H1 (cell line): ENCODE data around the gene MACROD2. TPM values are rescaled to one million over a fixed set of nuclear protein-coding genes. Genes with fewer than 3 reads are reported as not detected.

ENCODE experiments used
- CTCF ChIA-PET: fragments of 300-600 bp; sonication (Branson Sonifier 250); formaldehyde crosslinking; loops from one replicate; lab custom pipeline; 2021; ENCODE audit not compliant: partially characterized antibody; lab: Charles Lee
- POLR2A ChIA-PET: fragments of 300-600 bp; sonication (Branson Sonifier 250); formaldehyde crosslinking; loops from one replicate; lab custom pipeline; 2021; ENCODE audit warnings: inconsistent platforms; ENCODE audit not compliant: partially characterized antibody; lab: Charles Lee
- DNase-seq, 2 experiments: peaks; one replicate each; pipeline versions ENCODE4 v3.0.0 to v3.0.0-alpha.2; 2010 to 2022; ENCODE audit warnings: low spot score in 2 of 2, low read depth in 1 of 2, mixed read lengths in 1 of 2
- FAIRE-seq: peaks from 2 replicates; lab custom pipeline; 2011; peaks lifted over from hg19 to GRCh38; lab: Jason Lieb, UNC
- H2AFZ ChIP-seq: 2 replicates; pipeline ENCODE4 v1.8.1; 2012; ENCODE audit warnings: low read length, inconsistent platforms
- H2AK5ac ChIP-seq: 2 replicates; pipeline ENCODE4 v1.6.1; 2013; ENCODE audit warnings: low read depth, low read length
- H2BK120ac ChIP-seq: replicated peaks from 2 replicates; pipeline ENCODE3; 2013; ENCODE audit warnings: low read depth, low read length, inconsistent platforms
- H2BK12ac ChIP-seq: 2 replicates; pipeline ENCODE4 v1.6.1; 2013; ENCODE audit warnings: low read depth, low read length
- H2BK15ac ChIP-seq: 2 replicates; pipeline ENCODE4 v1.6.1; 2013; ENCODE audit warnings: low read length
- H2BK20ac ChIP-seq: 2 replicates; pipeline ENCODE4 v1.6.1; 2013; ENCODE audit warnings: low read length
- H2BK5ac ChIP-seq: 2 replicates; pipeline ENCODE4 v1.6.1; 2013; ENCODE audit warnings: low read depth, low read length
- H3K14ac ChIP-seq: 2 replicates; pipeline ENCODE4 v1.6.1; 2013; ENCODE audit warnings: inconsistent platforms; ENCODE audit not compliant: insufficient read length
- H3K18ac ChIP-seq: 2 replicates; pipeline ENCODE4 v1.6.1; 2013; ENCODE audit warnings: low read length; ENCODE audit errors: extremely low read depth
- H3K23ac ChIP-seq: 2 replicates; pipeline ENCODE4 v1.6.1; 2013; ENCODE audit warnings: inconsistent platforms; ENCODE audit not compliant: insufficient read length
- H3K23me2 ChIP-seq: 2 replicates; pipeline ENCODE4 v1.6.1; 2013; ENCODE audit warnings: low read depth, low read length
- H3K27ac ChIP-seq: 2 replicates; pipeline ENCODE4 v1.6.1; 2011; ENCODE audit warnings: low read depth, low read length, inconsistent platforms
- H3K27me3 ChIP-seq, 4 experiments: replicated peaks in 1 of 4; 1 replicate in 1 of 4; 2 replicates in 3 of 4; pipeline versions ENCODE4 v1.6.1 to v1.8.1; 2011 to 2013; ENCODE audit warnings: low read length in 3 of 4, mild to moderate bottlenecking in 3 of 4, inconsistent platforms in 2 of 4, mixed read lengths in 2 of 4, moderate library complexity in 1 of 4; ENCODE audit not compliant: control insufficient read depth in 3 of 4, insufficient read depth in 3 of 4; ENCODE audit errors: extremely low read depth in 1 of 4
- H3K36me3 ChIP-seq, 4 experiments: 2 replicates each; pipeline versions ENCODE4 v1.6.1 to v1.8.1; 2011 to 2013; ENCODE audit warnings: mild to moderate bottlenecking in 4 of 4, low read length in 3 of 4, moderate library complexity in 2 of 4, control low read depth in 1 of 4, inconsistent platforms in 1 of 4; ENCODE audit not compliant: insufficient read depth in 4 of 4, control insufficient read depth in 2 of 4
- H3K4ac ChIP-seq: replicated peaks from 2 replicates; pipeline ENCODE3; 2013; ENCODE audit warnings: low read length, low read depth, mixed read lengths, inconsistent platforms; ENCODE audit not compliant: insufficient read length
- H3K4me1 ChIP-seq, 4 experiments: replicated peaks in 1 of 4; 1 replicate in 1 of 4; 2 replicates in 3 of 4; pipeline versions ENCODE4 v1.6.1 to v1.8.1; 2011 to 2013; ENCODE audit warnings: low read length in 3 of 4, inconsistent platforms in 2 of 4, mixed read lengths in 1 of 4; ENCODE audit not compliant: insufficient read depth in 4 of 4, control insufficient read depth in 3 of 4
- H3K4me2 ChIP-seq, 2 experiments: 2 replicates each; pipeline versions ENCODE4 v1.6.1 to v1.8.1; 2011 to 2013; ENCODE audit warnings: low read depth in 2 of 2, low read length in 2 of 2, control low read depth in 1 of 2, inconsistent platforms in 1 of 2, mild to moderate bottlenecking in 1 of 2; ENCODE audit not compliant: insufficient read depth in 1 of 2
- H3K4me3 ChIP-seq, 4 experiments: fragments of 200-600, 300-600 bp in 1 of 4; sonication (generic), shearing (Covaris generic), sonication (Bioruptor Twin) in 1 of 4; 2 replicates each; pipeline versions ENCODE4 v1.5.1 to v1.8.1; 2011 to 2016; ENCODE audit warnings: low read length in 4 of 4, low read depth in 3 of 4, control low read depth in 2 of 4, inconsistent platforms in 2 of 4, mild to moderate bottlenecking in 2 of 4, mixed read lengths in 1 of 4, moderate library complexity in 1 of 4; ENCODE audit not compliant: insufficient read depth in 2 of 4; ENCODE audit errors: extremely low read depth in 1 of 4
- H3K56ac ChIP-seq: replicated peaks from 2 replicates; pipeline ENCODE3; 2013; ENCODE audit warnings: low read depth, mild to moderate bottlenecking, mixed read lengths, low read length, inconsistent platforms; ENCODE audit not compliant: insufficient read length
- H3K79me1 ChIP-seq: 2 replicates; pipeline ENCODE4 v1.6.1; 2013; ENCODE audit warnings: low read depth, low read length, control low read depth
- H3K79me2 ChIP-seq, 2 experiments: 2 replicates each; pipeline versions ENCODE4 v1.6.1 to v1.8.1; 2012 to 2013; ENCODE audit warnings: low read length in 2 of 2, mild to moderate bottlenecking in 2 of 2, inconsistent platforms in 1 of 2; ENCODE audit not compliant: insufficient read depth in 2 of 2, control insufficient read depth in 1 of 2
- H3K9ac ChIP-seq, 4 experiments: replicated peaks in 1 of 4; 1 replicate in 1 of 4; 2 replicates in 3 of 4; pipeline versions ENCODE4 v1.6.1 to v1.8.1; 2011 to 2013; ENCODE audit warnings: low read depth in 3 of 4, low read length in 3 of 4, control low read depth in 2 of 4, mild to moderate bottlenecking in 2 of 4, moderate library complexity in 2 of 4, inconsistent platforms in 1 of 4; ENCODE audit errors: extremely low read depth in 1 of 4
- H3K9me3 ChIP-seq, 2 experiments: 2 replicates each; pipeline versions ENCODE4 v1.6.1 to v1.8.1; 2012 to 2013; ENCODE audit warnings: mild to moderate bottlenecking in 2 of 2, moderate library complexity in 2 of 2, control low read depth in 1 of 2, inconsistent platforms in 1 of 2, low read depth in 1 of 2, low read length in 1 of 2, mixed read lengths in 1 of 2; ENCODE audit not compliant: insufficient read depth in 2 of 2
- H4K20me1 ChIP-seq, 2 experiments: replicated peaks in 1 of 2; 2 replicates each; pipeline versions ENCODE3 to v1.8.1; 2011 to 2013; ENCODE audit warnings: inconsistent platforms in 2 of 2, low read length in 2 of 2, mild to moderate bottlenecking in 1 of 2; ENCODE audit not compliant: insufficient read depth in 2 of 2, control insufficient read depth in 1 of 2
- H4K5ac ChIP-seq: 2 replicates; pipeline ENCODE4 v1.6.1; 2013; ENCODE audit warnings: low read length, low read depth, mixed read lengths, inconsistent platforms; ENCODE audit not compliant: insufficient read length
- H4K8ac ChIP-seq: 2 replicates; pipeline ENCODE4 v1.8.0; 2013; ENCODE audit warnings: mild to moderate bottlenecking, moderate library complexity, low read length, inconsistent platforms; ENCODE audit not compliant: insufficient read depth; ENCODE audit errors: extremely low read depth
- H4K91ac ChIP-seq: replicated peaks from 2 replicates; pipeline ENCODE3; 2013; ENCODE audit warnings: low read length, mixed read lengths, inconsistent platforms; ENCODE audit not compliant: insufficient read length
- SIN3A ChIP-seq, 2 experiments: IDR thresholded peaks in 1 of 2; conservative IDR thresholded peaks in 1 of 2; 2 replicates each; pipeline ENCODE4 v1.6.1; 2011 to 2012; ENCODE audit warnings: low read length in 2 of 2, improper control_type of control experiment in 1 of 2, low read depth in 1 of 2, mild to moderate bottlenecking in 1 of 2
- WGBS, 2 experiments: shearing (Covaris generic) in 1 of 2; methylation state at CpG; one replicate each; pipeline versions ENCODE4 v1.1.6 to v1.1.7; 2013 to 2015; ENCODE audit warnings: low lambda C conversion rate in 2 of 2, mixed read lengths in 2 of 2, inconsistent platforms in 1 of 2, low coverage in 1 of 2, missing lambda C conversion rate in 1 of 2; ENCODE audit not compliant: insufficient replicate concordance in 2 of 2, insufficient coverage in 1 of 2, insufficient read length in 1 of 2; ENCODE audit errors: extremely low coverage in 1 of 2, missing lambda C conversion rate in 1 of 2; 5-methylcytosine and 5-hydroxymethylcytosine counted together
- polyA plus RNA-seq, 7 experiments: library from polyadenylated mRNA; depleted of rRNA in 3 of 7; stranded (reverse) in 5 of 7; unstranded in 2 of 7; fragments of >200 nt in 5 of 7; fragments of 200-250 nt in 2 of 7; gene quantifications; 1 replicate in 5 of 7; 2 replicates in 1 of 7; 4 replicates in 1 of 7; pipeline versions ENCODE4 v1.2.1 to v1.2.3, GENCODE V29; 2011 to 2013; ENCODE audit warnings: missing spikeins in 2 of 7, mixed read lengths in 2 of 7
- total RNA-seq: library from RNA; stranded (reverse); fragmentation: NEBNext Ultra II Directional; extraction: Animal tissue kit (Norgen Biotek cat#: 25700); gene quantifications from 2 replicates; pipeline ENCODE4 v1.2.1, GENCODE V29; 2021

Gene MACROD2
- total and polyA plus RNA-seq, 2 of the 8 experiments (the other 6 are each of a cell fraction or from before 2014, with no cell fraction given): 0.70 to 3.9 TPM

GRCh38 chr20:15317546-15318232 is 1322.4 kb downstream of the MACROD2 start:
- FAIRE-seq: no peak
- Histone ChIP-seq H3K23ac (no peak overlapping the region), H2AK5ac (no peak overlapping the region)

More at GRCh38 chr20:15317546-15318232, 1322.4 kb downstream of the MACROD2 start:
- no peak overlapping the region for H2AFZ ChIP-seq
- H3K56ac ChIP-seq: no peak overlapping the region
- H2BK15ac ChIP-seq: no peak overlapping the region
- no peak for TF ChIP-seq SIN3A (conservative IDR thresholded peaks at IDR 0.05 in 1 of 2, IDR thresholded peaks at IDR 0.05 in 1 of 2; ENCODE audit: low read depth in 1 of 2, low read length in 2 of 2)
- no peaks in the 10 kb centered on the region for H3K36me3 ChIP-seq
- no peak overlapping the region for H3K9ac ChIP-seq
- H3K23me2 ChIP-seq: no peaks in the 10 kb centered on the region
- H3K4ac ChIP-seq: no peak overlapping the region
- no peak overlapping the region for H3K18ac ChIP-seq
- no peaks in the 10 kb centered on the region for H3K4me1 ChIP-seq
- no peak overlapping the region for H2BK120ac ChIP-seq
- no peak overlapping the region for H2BK12ac ChIP-seq
- H3K27me3 ChIP-seq: no peaks in the 10 kb centered on the region
- no peak overlapping the region for H4K91ac ChIP-seq
- ChIA-PET POLR2A (no interaction called here), CTCF (interaction anchor here (0.6 kb wide), 1 partner anchor 1067 kb away, joined by 3 read pairs; no protein-coding TSS in a partner anchor)
- WGBS, 2 experiments: 94% methylated on average over 2 of the region's 2 CpGs; no CpG with 5 or more reads in 1 of the 2 experiments
- no peaks in the 10 kb centered on the region for H4K20me1 ChIP-seq
- no peaks in the 10 kb centered on the region for H3K79me1 ChIP-seq
- no peak overlapping the region for H3K14ac ChIP-seq
- H4K8ac ChIP-seq: no peak overlapping the region
- H3K4me2 ChIP-seq: no peak overlapping the region
- H3K27ac ChIP-seq: no peak overlapping the region
- H3K79me2 ChIP-seq: no peaks in the 10 kb centered on the region
- H2BK20ac ChIP-seq: no peak overlapping the region
- no peak overlapping the region for H3K4me3 ChIP-seq
- DNase-seq: no peak
- no peak overlapping the region for H2BK5ac ChIP-seq
- H3K9me3 ChIP-seq: no peaks in the 10 kb centered on the region
- no peak overlapping the region for H4K5ac ChIP-seq
